RWPE1 (cell line): Measurements from ENCODE around the gene PAPOLG.
A peak's percentile ranks its signal among the peaks of the same experiment; 100 is the strongest.

Experiments used
- CTCF ChIA-PET: fragments of 350-600 bp; sonication (Branson Sonifier 250); formaldehyde crosslinking; extraction: SDS; loops from one replicate; lab custom pipeline; 2021; lab: Yijun Ruan, JAX
- POLR2A ChIA-PET: fragments of 400-600 bp; formaldehyde crosslinking; extraction: SDS; loops from one replicate; lab custom pipeline; 2020; ENCODE audit warnings: antibody characterized with exemption; ENCODE audit not compliant: low non-redundant PET; lab: Yijun Ruan, JAX
- DNase-seq: peaks from one replicate; pipeline ENCODE4 v3.0.0; 2012; ENCODE audit warnings: low spot score
- H3K27ac ChIP-seq: fragments of 450-650 bp; 2 replicates; pipeline ENCODE4 v1.5.1; 2017
- TF ChIP-seq, protein P1 (sequence below): fragments of 450-650 bp; conservative IDR thresholded peaks from 2 replicates; pipeline ENCODE4 v1.5.1; 2017; ENCODE audit warnings: low read depth, mild to moderate bottlenecking

Gene PAPOLG

GRCh38 chr2:60717691-60718090 is 38.4 kb upstream of the PAPOLG start:
- peak; percentile 66 for DNase-seq
- ChIA-PET CTCF (no interaction called here), POLR2A (no interaction called here)
- H3K27ac ChIP-seq, result peak overlapping the region; percentile 79
- TF ChIP-seq, protein P1, sequence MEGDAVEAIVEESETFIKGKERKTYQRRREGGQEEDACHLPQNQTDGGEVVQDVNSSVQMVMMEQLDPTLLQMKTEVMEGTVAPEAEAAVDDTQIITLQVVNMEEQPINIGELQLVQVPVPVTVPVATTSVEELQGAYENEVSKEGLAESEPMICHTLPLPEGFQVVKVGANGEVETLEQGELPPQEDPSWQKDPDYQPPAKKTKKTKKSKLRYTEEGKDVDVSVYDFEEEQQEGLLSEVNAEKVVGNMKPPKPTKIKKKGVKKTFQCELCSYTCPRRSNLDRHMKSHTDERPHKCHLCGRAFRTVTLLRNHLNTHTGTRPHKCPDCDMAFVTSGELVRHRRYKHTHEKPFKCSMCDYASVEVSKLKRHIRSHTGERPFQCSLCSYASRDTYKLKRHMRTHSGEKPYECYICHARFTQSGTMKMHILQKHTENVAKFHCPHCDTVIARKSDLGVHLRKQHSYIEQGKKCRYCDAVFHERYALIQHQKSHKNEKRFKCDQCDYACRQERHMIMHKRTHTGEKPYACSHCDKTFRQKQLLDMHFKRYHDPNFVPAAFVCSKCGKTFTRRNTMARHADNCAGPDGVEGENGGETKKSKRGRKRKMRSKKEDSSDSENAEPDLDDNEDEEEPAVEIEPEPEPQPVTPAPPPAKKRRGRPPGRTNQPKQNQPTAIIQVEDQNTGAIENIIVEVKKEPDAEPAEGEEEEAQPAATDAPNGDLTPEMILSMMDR, result no peak

- ChIA-PET CTCF (no interaction called here), POLR2A (no interaction called here)
- TF ChIP-seq, protein P1, result no peak
- peak overlapping the region; percentile 79 for H3K27ac ChIP-seq
- DNase-seq, result no peak
Observed at GRCh38 chr2:60719331-60719730, 36.7 kb upstream of the PAPOLG start.

DNA sequence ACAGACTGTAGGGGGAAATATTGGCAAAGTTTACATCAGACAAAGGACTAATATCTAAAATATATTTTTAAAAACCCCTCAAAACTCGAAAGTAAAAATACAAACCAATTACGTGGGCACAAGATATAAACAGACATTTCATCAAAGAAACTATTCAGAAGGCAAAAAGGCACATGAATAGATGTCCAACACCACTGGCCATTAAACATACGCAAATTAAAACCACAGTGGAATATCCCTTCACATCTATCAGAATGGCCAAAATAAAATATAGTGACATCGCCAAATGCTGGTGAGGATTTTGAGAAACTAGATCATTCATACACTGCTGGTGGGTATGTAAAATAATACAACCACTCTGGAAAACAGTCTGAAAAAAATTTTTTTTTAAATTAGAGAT is 30.6 kb upstream of the PAPOLG start:
- no peak for DNase-seq
- CTCF ChIA-PET, result no interaction called here
- POLR2A ChIA-PET, result no interaction called here
- TF ChIP-seq, protein P1, result no peak
- H3K27ac ChIP-seq, result no peak overlapping the region

- ChIA-PET CTCF (no interaction called here), POLR2A (no interaction called here)
- no peak for DNase-seq
- TF ChIP-seq, protein P1, result no peak
- no peak overlapping the region for H3K27ac ChIP-seq
Observed at GRCh38 chr2:60728855-60729254, 27.2 kb upstream of the PAPOLG start.

DNA sequence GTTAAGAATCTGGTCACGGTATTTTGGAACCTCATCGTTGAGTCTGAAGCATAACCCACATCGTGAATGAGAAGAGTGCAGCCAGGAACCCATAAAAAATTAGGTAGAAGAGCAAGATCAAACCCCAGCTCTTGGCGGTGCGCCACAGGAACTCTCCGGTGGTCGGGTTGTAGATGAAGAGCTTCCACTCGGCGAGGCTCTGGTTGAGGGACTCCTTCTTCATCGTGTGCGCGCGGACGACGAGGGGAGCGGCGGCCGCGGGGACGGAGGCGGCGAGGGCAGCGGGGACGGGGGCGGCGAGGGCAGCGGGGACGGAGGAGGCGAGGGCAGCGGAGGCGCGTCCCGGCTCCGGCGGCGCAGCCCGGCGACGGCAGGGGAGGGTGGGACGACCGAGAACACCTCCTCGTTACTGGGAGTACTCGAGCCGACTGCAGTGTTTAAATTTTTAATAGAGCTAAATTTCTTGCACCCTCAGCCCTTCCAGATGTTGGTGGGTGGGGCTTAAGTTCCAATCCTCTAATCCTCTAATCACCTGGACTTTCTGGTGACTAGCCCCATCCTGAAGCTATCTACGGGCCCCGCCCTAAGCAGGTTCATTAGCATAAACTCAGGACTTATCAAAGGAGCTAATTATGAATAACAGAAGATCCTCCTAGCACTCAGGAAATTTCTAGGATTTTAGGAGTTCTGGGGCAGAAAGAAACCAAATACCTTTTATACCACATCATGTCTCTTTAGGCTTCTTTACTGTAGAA is 20.4 kb upstream of the PAPOLG start:
- POLR2A ChIA-PET, result interaction anchor here (1.0 kb wide), 1 partner anchor 20 kb away, joined by 3 read pairs; the partner anchor contains the start of gene PAPOLG
- peak; percentile 20 for DNase-seq
- no peak overlapping the region for H3K27ac ChIP-seq
- CTCF ChIA-PET, result no interaction called here
- TF ChIP-seq, protein P1, result no peak

GRCh38 chr2:60738679-60739078 is 17.4 kb upstream of the PAPOLG start:
- ChIA-PET POLR2A (no interaction called here), CTCF (no interaction called here)
- no peak for DNase-seq
- TF ChIP-seq, protein P1, result no peak
- no peak overlapping the region for H3K27ac ChIP-seq
